ENCODE measurements around the gene ITPRIPL2. TPM values are rescaled to one million over a fixed set of nuclear protein-coding genes. Genes with fewer than 3 reads are reported as not detected.

ITPRIPL2 gene
- total RNA-seq, 1 experiment from 2014 or later, result 21.6 TPM

DNA sequence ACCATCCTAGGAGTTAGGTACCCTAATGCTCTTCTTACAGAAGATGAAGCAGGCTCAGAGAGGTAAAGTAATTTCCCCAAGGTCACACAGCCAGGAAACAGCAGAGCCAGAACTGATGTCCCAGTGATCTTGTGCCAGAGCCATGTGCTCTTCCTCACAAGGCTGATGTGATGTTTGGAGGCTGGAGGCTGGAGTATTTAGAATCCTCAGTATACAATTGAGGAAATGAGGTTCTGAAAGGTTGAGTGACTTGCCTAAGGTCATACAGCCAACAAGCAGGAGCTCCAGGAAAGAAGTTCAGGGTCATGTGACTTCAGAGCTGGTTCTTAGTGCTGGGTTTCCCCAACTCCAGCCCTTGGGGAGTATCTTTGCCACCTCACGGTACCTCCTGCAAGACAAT is 18.5 kb downstream of the ITPRIPL2 start:
- Histone ChIP-seq H3K4me1 (ENCODE audit: insufficient read depth, low read length) (peaks cover 41% of the 10 kb centered on the region), H3K79me2 (ENCODE audit: low read length) (no peaks in the 10 kb centered on the region), H4K20me1 (ENCODE audit: low read length) (no peaks in the 10 kb centered on the region), H3K27me3 (ENCODE audit: low read length) (no peaks in the 10 kb centered on the region), H3K27ac (ENCODE audit: low read length) (no peak overlapping the region), H3K9me3 (ENCODE audit: low read length) (no peaks in the 10 kb centered on the region), H3K9ac (ENCODE audit: low read length) (no peak overlapping the region), H3F3A (ENCODE audit: low read length, unreplicated experiment) (no peaks in the 10 kb centered on the region), H3K36me3 (ENCODE audit: low read depth, low read length) (no peaks in the 10 kb centered on the region), H3K9me2 (replicated peaks; ENCODE audit: low read length) (no peaks in the 10 kb centered on the region), H3K4me2 (ENCODE audit: low read length) (no peak overlapping the region), H2AFZ (ENCODE audit: low read length) (no peak overlapping the region), H3K4me3 (ENCODE audit: low read length) (no peak overlapping the region)
- BruUV-seq (replicated peaks), result no TSS peak
- ATAC-seq (no peak), DNase-seq (no peak)
- intact Hi-C loops (cut with micrococcal nuclease), result no loop called here
- POLR2A ChIA-PET (ENCODE audit: unreplicated experiment), result no interaction called here
- TF ChIP-seq EZH2phosphoT487 (IDR thresholded peaks at IDR 0.05; ENCODE audit: borderline replicate concordance, low read length), result no peak
- TF ChIP-seq, protein P1, sequence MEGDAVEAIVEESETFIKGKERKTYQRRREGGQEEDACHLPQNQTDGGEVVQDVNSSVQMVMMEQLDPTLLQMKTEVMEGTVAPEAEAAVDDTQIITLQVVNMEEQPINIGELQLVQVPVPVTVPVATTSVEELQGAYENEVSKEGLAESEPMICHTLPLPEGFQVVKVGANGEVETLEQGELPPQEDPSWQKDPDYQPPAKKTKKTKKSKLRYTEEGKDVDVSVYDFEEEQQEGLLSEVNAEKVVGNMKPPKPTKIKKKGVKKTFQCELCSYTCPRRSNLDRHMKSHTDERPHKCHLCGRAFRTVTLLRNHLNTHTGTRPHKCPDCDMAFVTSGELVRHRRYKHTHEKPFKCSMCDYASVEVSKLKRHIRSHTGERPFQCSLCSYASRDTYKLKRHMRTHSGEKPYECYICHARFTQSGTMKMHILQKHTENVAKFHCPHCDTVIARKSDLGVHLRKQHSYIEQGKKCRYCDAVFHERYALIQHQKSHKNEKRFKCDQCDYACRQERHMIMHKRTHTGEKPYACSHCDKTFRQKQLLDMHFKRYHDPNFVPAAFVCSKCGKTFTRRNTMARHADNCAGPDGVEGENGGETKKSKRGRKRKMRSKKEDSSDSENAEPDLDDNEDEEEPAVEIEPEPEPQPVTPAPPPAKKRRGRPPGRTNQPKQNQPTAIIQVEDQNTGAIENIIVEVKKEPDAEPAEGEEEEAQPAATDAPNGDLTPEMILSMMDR (conservative IDR thresholded peaks at IDR 0.05; ENCODE audit: low read depth, low read length), result no peak
- no peak for TF ChIP-seq EZH2 (IDR thresholded peaks at IDR 0.05; ENCODE audit: low read length, unreplicated experiment)
- CTCF ChIA-PET, result no interaction called here

DNA sequence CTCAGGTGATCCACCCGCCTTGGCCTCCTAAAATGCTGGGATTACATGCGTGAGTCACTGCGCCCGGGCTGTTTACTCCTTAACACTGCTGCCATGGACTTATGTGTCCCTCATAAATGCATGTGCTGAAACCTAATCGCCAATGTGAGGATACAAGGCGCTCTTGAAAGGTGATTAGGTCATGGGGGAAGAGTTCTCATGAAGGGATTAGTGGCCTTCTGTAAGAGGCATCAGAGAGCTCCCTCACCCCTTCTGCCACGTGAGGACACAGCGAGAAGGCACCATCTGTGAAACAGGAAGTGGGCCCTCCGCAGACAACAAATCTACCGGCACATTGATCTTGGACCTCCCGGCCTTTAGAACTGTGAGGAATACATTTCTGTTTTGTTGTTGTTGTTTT is 19.1 kb downstream of the ITPRIPL2 start:
- H3K9me2 ChIP-seq (replicated peaks; ENCODE audit: low read length), result no peaks in the 10 kb centered on the region
- peaks cover 47% of the 10 kb centered on the region for H3K4me1 ChIP-seq (ENCODE audit: insufficient read depth, low read length)
- ATAC-seq (no peak), DNase-seq (no peak)
- H3F3A ChIP-seq (ENCODE audit: low read length, unreplicated experiment), result peaks cover 4% of the 10 kb centered on the region
- intact Hi-C loops (cut with micrococcal nuclease), result no loop called here
- H3K79me2 ChIP-seq (ENCODE audit: low read length), result no peaks in the 10 kb centered on the region
- POLR2A ChIA-PET (ENCODE audit: unreplicated experiment), result no interaction called here
- no peaks in the 10 kb centered on the region for H4K20me1 ChIP-seq (ENCODE audit: low read length)
- CTCF ChIA-PET, result no interaction called here
- BruUV-seq (replicated peaks), result no TSS peak
- H3K36me3 ChIP-seq (ENCODE audit: low read depth, low read length), result no peaks in the 10 kb centered on the region
- no peak overlapping the region for H3K4me3 ChIP-seq (ENCODE audit: low read length)
- H3K4me2 ChIP-seq (ENCODE audit: low read length), result no peak overlapping the region
- H3K27me3 ChIP-seq (ENCODE audit: low read length), result no peaks in the 10 kb centered on the region
- H3K27ac ChIP-seq (ENCODE audit: low read length), result no peak overlapping the region
- H3K9me3 ChIP-seq (ENCODE audit: low read length), result no peaks in the 10 kb centered on the region
- H2AFZ ChIP-seq (ENCODE audit: low read length), result no peak overlapping the region
- no peak overlapping the region for H3K9ac ChIP-seq (ENCODE audit: low read length)
- TF ChIP-seq EZH2 (IDR thresholded peaks at IDR 0.05; ENCODE audit: low read length, unreplicated experiment) (no peak), EZH2phosphoT487 (IDR thresholded peaks at IDR 0.05; ENCODE audit: borderline replicate concordance, low read length) (no peak)
- TF ChIP-seq, protein P1 (conservative IDR thresholded peaks at IDR 0.05; ENCODE audit: low read depth, low read length), result no peak

DNA sequence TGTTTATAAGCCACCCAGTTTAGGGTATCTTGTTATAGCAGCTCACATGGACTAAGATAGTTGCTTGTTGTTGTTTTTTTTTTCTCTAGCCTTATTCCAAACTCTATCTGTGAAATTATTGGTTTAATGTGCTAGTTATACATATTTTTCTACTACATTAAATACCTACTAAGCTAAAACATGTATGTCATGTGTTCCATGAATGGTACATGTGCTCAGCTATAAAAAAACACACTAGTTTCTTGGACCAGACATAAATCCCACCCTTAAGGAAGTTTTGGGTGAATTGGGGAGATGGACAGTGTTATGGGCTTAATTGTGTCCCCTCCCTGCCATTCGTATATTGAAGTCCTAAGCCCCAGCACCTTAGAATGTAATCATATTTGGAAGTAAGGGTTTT is 19.8 kb downstream of the ITPRIPL2 start:
- intact Hi-C loops (cut with micrococcal nuclease), result no loop called here
- Histone ChIP-seq H3F3A (ENCODE audit: low read length, unreplicated experiment) (peaks cover 4% of the 10 kb centered on the region), H3K36me3 (ENCODE audit: low read depth, low read length) (no peaks in the 10 kb centered on the region), H3K9me2 (replicated peaks; ENCODE audit: low read length) (no peaks in the 10 kb centered on the region), H3K4me2 (ENCODE audit: low read length) (no peak overlapping the region), H4K20me1 (ENCODE audit: low read length) (no peaks in the 10 kb centered on the region), H3K4me1 (ENCODE audit: insufficient read depth, low read length) (peaks cover 54% of the 10 kb centered on the region), H3K27ac (ENCODE audit: low read length) (no peak overlapping the region), H3K79me2 (ENCODE audit: low read length) (no peaks in the 10 kb centered on the region), H3K27me3 (ENCODE audit: low read length) (no peaks in the 10 kb centered on the region), H2AFZ (ENCODE audit: low read length) (no peak overlapping the region), H3K4me3 (ENCODE audit: low read length) (no peak overlapping the region), H3K9ac (ENCODE audit: low read length) (no peak overlapping the region), H3K9me3 (ENCODE audit: low read length) (no peaks in the 10 kb centered on the region)
- ATAC-seq (no peak), DNase-seq (no peak)
- no TSS peak for BruUV-seq (replicated peaks)
- ChIA-PET POLR2A (ENCODE audit: unreplicated experiment) (no interaction called here), CTCF (no interaction called here)
- TF ChIP-seq EZH2 (IDR thresholded peaks at IDR 0.05; ENCODE audit: low read length, unreplicated experiment) (no peak), EZH2phosphoT487 (IDR thresholded peaks at IDR 0.05; ENCODE audit: borderline replicate concordance, low read length) (no peak)
- TF ChIP-seq, protein P1 (conservative IDR thresholded peaks at IDR 0.05; ENCODE audit: low read depth, low read length), result no peak
